PC-3 (cell line): ENCODE results near the gene SP140L.

Experiments used
- CTCF ChIP-seq: fragments of 300-600 bp; sonication (generic); conservative IDR thresholded peaks from 2 replicates; pipeline ENCODE4 v1.5.1; 2017; ENCODE audit warnings: antibody characterized with exemption, low read depth, mild to moderate bottlenecking, low read length
- EZH2phosphoT487 ChIP-seq: fragments of 300-600 bp; sonication (generic); IDR thresholded peaks from 2 replicates; pipeline ENCODE4 v1.6.1; 2018; ENCODE audit warnings: mild to moderate bottlenecking, antibody characterized with exemption, low read length, borderline replicate concordance

GRCh38 chr2:230305416-230306275 is 21.3 kb upstream of the SP140L start:
- TF ChIP-seq CTCF (no peak), EZH2phosphoT487 (no peak)
